Panc1 (cell line): Measurements from ENCODE around the gene ADCY2. TPM values are rescaled to one million over a fixed set of nuclear protein-coding genes. Genes with fewer than 3 reads are reported as not detected.

Source experiments
- ATAC-seq: fragments of 200-7000 bp; cut with Tn5 transposase; 2 replicates; pipeline ENCODE4 v1.9.1; 2020; ENCODE audit warnings: mild to moderate bottlenecking, moderate library complexity
- BruUV-seq: library from RNA; stranded (reverse); fragments of 400-500 nt; replicated peaks from 2 replicates; lab custom pipeline; 2021; lab: Mats Ljungman, UMichigan
- CTCF ChIA-PET: fragments of 300-600 bp; sonication (Branson Sonifier 250); formaldehyde crosslinking; loops from one replicate; lab custom pipeline; 2022; ENCODE audit warnings: antibody characterized with exemption; lab: Charles Lee
- POLR2A ChIA-PET: fragments of 300-600 bp; sonication (Branson Sonifier 250); formaldehyde crosslinking; loops from one replicate; lab custom pipeline; 2022; ENCODE audit warnings: antibody characterized with exemption; lab: Charles Lee
- DNase-seq: peaks from one replicate; pipeline ENCODE4 v3.0.0-alpha.2; 2010; ENCODE audit warnings: low read depth, low spot score
- H3K27ac ChIP-seq: 2 replicates; pipeline ENCODE4 v1.5.1; 2011; ENCODE audit warnings: mild to moderate bottlenecking, low read length, inconsistent platforms
- H3K27me3 ChIP-seq: fragments of 200-500 bp; sonication (Bioruptor generic); 2 replicates; pipeline ENCODE4 v1.6.0; 2014; ENCODE audit warnings: low read length, inconsistent platforms; ENCODE audit not compliant: control insufficient read depth, insufficient read depth
- H3K36me3 ChIP-seq: fragments of 200-500 bp; sonication (Bioruptor generic); 2 replicates; pipeline ENCODE4 v1.5.1; 2014; ENCODE audit warnings: inconsistent platforms, mild to moderate bottlenecking, low read length, moderate library complexity; ENCODE audit not compliant: control insufficient read depth, insufficient read depth
- H3K4me1 ChIP-seq: 2 replicates; pipeline ENCODE4 v1.5.1; 2011; ENCODE audit warnings: inconsistent platforms, mild to moderate bottlenecking, low read length, moderate library complexity; ENCODE audit not compliant: control insufficient read depth, insufficient read depth
- H3K4me3 ChIP-seq, 2 experiments: 2 replicates each; pipeline ENCODE4 v1.5.1; 2011 to 2012; ENCODE audit warnings: low read depth in 2 of 2, low read length in 2 of 2, mild to moderate bottlenecking in 2 of 2, inconsistent platforms in 1 of 2, moderate library complexity in 1 of 2
- H3K9me3 ChIP-seq: fragments of 200-500 bp; sonication (Bioruptor generic); 2 replicates; pipeline ENCODE4 v1.5.1; 2014; ENCODE audit warnings: low read depth, mild to moderate bottlenecking, inconsistent platforms, low read length, moderate library complexity; ENCODE audit not compliant: control insufficient read depth, insufficient read depth
- CTCF ChIP-seq: fragments of 450-650 bp; IDR thresholded peaks from 2 replicates; pipeline ENCODE4 v1.5.1; 2017; ENCODE audit warnings: mild to moderate bottlenecking
- POLR2AphosphoS5 ChIP-seq: IDR thresholded peaks from 2 replicates; pipeline ENCODE4 v1.6.1; 2012; ENCODE audit warnings: mild to moderate bottlenecking, low read depth, low read length, moderate library complexity
- REST ChIP-seq, 2 experiments: IDR thresholded peaks; 2 replicates each; pipeline ENCODE4 v1.6.1; 2011 to 2012; ENCODE audit warnings: low read depth in 2 of 2, control low read depth in 1 of 2, low read length in 1 of 2, mild to moderate bottlenecking in 1 of 2, moderate library complexity in 1 of 2; ENCODE audit not compliant: insufficient read depth in 1 of 2
- SIN3A ChIP-seq: IDR thresholded peaks from 2 replicates; pipeline ENCODE4 v1.6.1; 2012; ENCODE audit warnings: low read depth, mild to moderate bottlenecking, low read length, moderate library complexity, borderline replicate concordance; ENCODE audit not compliant: insufficient read depth
- TCF7L2 ChIP-seq: IDR thresholded peaks from 2 replicates; pipeline ENCODE4 v1.6.1; 2011; ENCODE audit warnings: mild to moderate bottlenecking, low read depth, low read length, inconsistent platforms
- in situ Hi-C: cut with HindIII; loops from 2 replicates; pipeline ENCODE4 v1.10.0; 2016; ENCODE audit warnings: low sequenced_read_pairs, low pct_unique_long_range_greater_than_20kb
- intact Hi-C: fragments of 100-400 bp; cut with micrococcal nuclease; formaldehyde crosslinking; loops from one replicate; pipeline ENCODE4 v1.10.0; 2022; ENCODE audit not compliant: unreplicated experiment
- total RNA-seq: library from RNA; stranded (reverse); gene quantifications from one replicate; pipeline ENCODE4 v1.2.1, GENCODE V29; 2021; ENCODE audit not compliant: unreplicated experiment

ADCY2 gene
- total RNA-seq, 1 experiment from 2014 or later: 0.13 TPM

- in situ Hi-C loops (no loop called here), intact Hi-C loops (no loop called here)
- ChIA-PET POLR2A (no interaction called here), CTCF (no interaction called here)
- H3K36me3 ChIP-seq: no peaks in the 10 kb centered on the region
- TF ChIP-seq POLR2AphosphoS5: no peak
- no peak for TF ChIP-seq CTCF
- no peak for TF ChIP-seq REST (IDR thresholded peaks at IDR 0.05; ENCODE audit: insufficient read depth in 1 of 2, low read depth in 2 of 2, low read length in 1 of 2)
- TF ChIP-seq TCF7L2: no peak
- no peak for TF ChIP-seq SIN3A
- no peak overlapping the region for H3K4me3 ChIP-seq
- no peaks in the 10 kb centered on the region for H3K4me1 ChIP-seq
- no TSS peak for BruUV-seq
- ATAC-seq (no peak), DNase-seq (no peak)
- H3K27me3 ChIP-seq: no peaks in the 10 kb centered on the region
- H3K27ac ChIP-seq: no peak overlapping the region
- 0 out of 2 replicates have a peak, but pooled peaks cover 4% of the 10 kb centered on the region for H3K9me3 ChIP-seq
These were observed 242.5 kb downstream of the ADCY2 start for GRCh38 chr5:7638456-7638855.

GRCh38 chr5:7642029-7642428 is 246.1 kb downstream of the ADCY2 start:
- ChIA-PET CTCF (no interaction called here), POLR2A (no interaction called here)
- Histone ChIP-seq H3K36me3 (no peaks in the 10 kb centered on the region), H3K4me1 (no peaks in the 10 kb centered on the region), H3K9me3 (0 out of 2 replicates have a peak, but pooled peaks cover 4% of the 10 kb centered on the region), H3K27me3 (no peaks in the 10 kb centered on the region), H3K4me3 (no peak overlapping the region), H3K27ac (no peak overlapping the region)
- ATAC-seq: no peak
- intact Hi-C loops: no loop called here
- BruUV-seq: no TSS peak
- no peak for DNase-seq
- in situ Hi-C loops: no loop called here
- TF ChIP-seq SIN3A: no peak
- no peak for TF ChIP-seq REST (IDR thresholded peaks at IDR 0.05; ENCODE audit: insufficient read depth in 1 of 2, low read depth in 2 of 2, low read length in 1 of 2)
- no peak for TF ChIP-seq POLR2AphosphoS5
- no peak for TF ChIP-seq TCF7L2
- TF ChIP-seq CTCF: no peak
